ENCODE data around the gene ME3.

The ME3 gene

DNA sequence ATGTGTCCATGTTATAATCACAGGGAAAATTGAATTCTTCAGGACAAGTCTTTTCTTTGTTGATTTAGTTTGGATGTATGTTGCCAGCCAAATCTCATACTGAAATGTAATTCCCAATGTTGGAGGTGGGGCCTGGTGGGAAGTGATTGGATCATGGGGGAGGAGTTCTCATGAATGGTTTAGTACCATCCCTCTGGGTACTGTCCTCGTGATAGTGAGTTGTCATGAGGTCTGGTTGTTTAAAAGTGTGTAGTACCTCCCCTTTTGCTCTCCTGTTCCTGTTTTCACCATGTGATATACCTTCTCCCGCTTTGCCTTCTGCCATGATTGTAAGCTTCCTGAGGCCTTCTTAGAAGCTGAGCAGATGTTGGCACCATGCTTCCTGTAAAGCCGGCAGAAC lies 197.4 kb downstream of the ME3 start:
- Histone ChIP-seq H3K9me3 (ENCODE audit: insufficient read depth, low read depth, low read length) (no peaks in the 10 kb centered on the region), H3K27ac (ENCODE audit: low read length) (no peak overlapping the region), H3K4me1 (ENCODE audit: insufficient read depth, low read length) (peaks cover 4% of the 10 kb centered on the region; the same call in 1 of the 2 replicates)

DNA sequence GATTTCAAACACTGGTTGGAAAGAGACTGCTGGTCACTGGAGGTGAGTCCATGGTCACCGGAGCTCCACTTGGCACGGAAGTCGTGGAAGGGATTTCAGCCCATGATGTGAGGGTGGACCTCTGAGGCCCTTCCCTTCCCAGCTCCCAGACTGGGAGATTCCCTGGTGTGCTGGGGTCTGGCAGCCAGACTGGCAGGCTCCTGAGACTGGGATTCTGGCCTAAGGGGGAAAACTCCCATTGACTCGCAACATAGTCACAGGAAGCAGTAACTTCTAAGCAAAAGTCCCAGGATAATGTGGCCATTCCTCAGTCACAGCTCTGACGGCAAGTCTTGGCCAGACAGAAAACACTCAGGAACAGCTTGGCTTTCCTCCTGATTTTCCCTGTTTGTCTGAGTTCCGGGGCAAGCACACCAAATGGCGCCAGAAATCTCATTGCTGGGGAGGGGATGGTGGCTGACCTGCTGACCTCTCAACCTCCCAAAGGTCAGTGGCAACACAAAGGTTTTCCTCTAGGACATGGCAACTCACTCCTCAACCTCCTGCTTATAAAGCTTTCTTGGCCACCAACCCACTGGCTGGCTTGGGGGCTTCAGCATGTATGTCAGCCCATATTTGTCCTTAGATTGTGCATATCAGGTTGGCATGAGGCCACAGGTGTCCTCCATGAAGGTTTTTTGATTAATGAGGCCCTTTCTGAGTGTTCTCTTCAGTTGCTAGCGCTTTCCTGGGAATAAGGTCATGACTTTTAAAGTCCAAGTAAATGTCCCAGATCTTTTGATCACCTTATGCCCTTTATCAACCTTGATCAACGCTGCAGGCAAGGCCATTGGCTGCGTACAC lies 198.2 kb downstream of the ME3 start:
- no peak overlapping the region for H3K9ac ChIP-seq (ENCODE audit: low read depth, low read length)

More for the DNA sequence above, 197.4 kb downstream of the ME3 start:
- Histone ChIP-seq H3K4me3 (ENCODE audit: low read length) (no peak overlapping the region), H3K27me3 (ENCODE audit: insufficient read depth, low read length) (no peaks in the 10 kb centered on the region), H3K9ac (ENCODE audit: low read depth, low read length) (no peak overlapping the region), H3K36me3 (ENCODE audit: insufficient read depth, low read depth, low read length) (no peaks in the 10 kb centered on the region)

DNA sequence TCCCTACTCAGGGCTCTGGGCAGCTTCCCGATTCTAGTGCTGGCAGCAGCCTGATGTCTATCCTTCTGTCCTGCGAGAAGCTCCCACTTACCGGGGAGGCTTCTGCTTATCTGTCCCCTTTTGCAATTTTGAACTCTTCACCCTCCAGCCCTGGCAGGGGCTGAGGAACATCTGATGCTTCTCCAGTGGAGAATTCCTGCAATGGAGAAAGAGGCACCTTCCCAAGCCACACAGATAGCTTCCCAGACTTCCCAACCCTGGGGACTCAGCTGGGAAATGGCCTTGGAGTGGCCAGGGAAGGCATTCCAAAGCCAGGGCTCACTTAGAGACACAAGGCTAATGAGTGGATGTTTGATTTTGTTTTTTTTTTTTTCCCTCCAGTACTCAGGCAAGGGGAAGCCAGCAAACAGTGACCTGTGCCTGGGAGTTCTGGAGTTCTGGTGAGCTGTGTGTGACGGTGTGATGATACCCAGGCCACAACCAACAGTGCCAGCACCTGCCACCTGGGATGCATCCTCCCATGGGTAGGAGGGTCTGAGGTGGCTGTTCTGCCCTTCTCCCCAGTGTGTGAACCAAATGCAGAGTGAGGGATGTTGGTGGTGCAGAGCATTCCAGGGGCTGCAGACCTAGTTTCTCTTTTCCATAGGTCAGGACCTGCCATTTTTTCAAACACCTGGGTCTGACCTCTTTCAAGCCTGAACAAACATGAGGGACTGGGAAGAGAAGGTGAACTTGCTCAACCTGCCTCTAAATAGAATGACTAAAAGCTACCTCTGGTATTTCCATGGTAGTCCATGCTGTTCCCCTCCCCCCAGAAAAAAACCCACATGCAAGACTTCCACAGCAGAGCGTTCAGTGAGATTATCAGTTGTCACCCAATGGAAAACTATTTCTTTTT lies 202.7 kb downstream of the ME3 start:
- no peaks in the 10 kb centered on the region for H3K27me3 ChIP-seq (ENCODE audit: insufficient read depth, low read length)

More for the DNA sequence above, 198.2 kb downstream of the ME3 start:
- H3K4me3 ChIP-seq (ENCODE audit: low read length) = no peak overlapping the region
- H3K27me3 ChIP-seq (ENCODE audit: insufficient read depth, low read length) = no peaks in the 10 kb centered on the region
- H3K36me3 ChIP-seq (ENCODE audit: insufficient read depth, low read depth, low read length) = no peaks in the 10 kb centered on the region
- H3K4me1 ChIP-seq (ENCODE audit: insufficient read depth, low read length) = peaks cover 4% of the 10 kb centered on the region; the same call in 1 of the 2 replicates
- no peaks in the 10 kb centered on the region for H3K9me3 ChIP-seq (ENCODE audit: insufficient read depth, low read depth, low read length)
- H3K27ac ChIP-seq (ENCODE audit: low read length) = no peak overlapping the region

DNA sequence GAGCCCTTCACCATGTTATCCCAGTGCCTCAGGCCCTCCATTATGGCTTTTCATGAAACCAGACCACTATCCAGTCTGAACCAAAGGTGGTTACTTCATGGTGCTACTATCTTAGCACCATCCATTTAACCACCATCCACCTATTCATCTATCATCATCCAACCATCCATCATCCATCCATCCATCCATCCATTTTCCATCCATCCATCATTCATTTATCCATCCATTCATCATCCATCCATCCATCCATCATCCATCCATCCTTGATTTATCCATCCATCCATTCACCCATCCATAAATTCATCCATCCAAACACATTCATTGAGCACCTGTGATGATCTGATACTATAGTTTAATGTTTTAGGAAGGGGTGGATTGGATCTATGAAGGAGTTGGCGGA lies 204.2 kb downstream of the ME3 start:
- no peak overlapping the region for H3K9ac ChIP-seq (ENCODE audit: low read depth, low read length)
- no peaks in the 10 kb centered on the region for H3K9me3 ChIP-seq (ENCODE audit: insufficient read depth, low read depth, low read length)
- no peaks in the 10 kb centered on the region for H3K4me1 ChIP-seq (ENCODE audit: insufficient read depth, low read length)
- no peaks in the 10 kb centered on the region for H3K27me3 ChIP-seq (ENCODE audit: insufficient read depth, low read length)
- H3K27ac ChIP-seq (ENCODE audit: low read length) = no peak overlapping the region
- no peaks in the 10 kb centered on the region for H3K36me3 ChIP-seq (ENCODE audit: insufficient read depth, low read depth, low read length)
- H3K4me3 ChIP-seq (ENCODE audit: low read length) = no peak overlapping the region

More for the DNA sequence above, 202.7 kb downstream of the ME3 start:
- no peaks in the 10 kb centered on the region for H3K9me3 ChIP-seq (ENCODE audit: insufficient read depth, low read depth, low read length)
- no peak overlapping the region for H3K9ac ChIP-seq (ENCODE audit: low read depth, low read length)
- no peaks in the 10 kb centered on the region for H3K4me1 ChIP-seq (ENCODE audit: insufficient read depth, low read length)
- H3K27ac ChIP-seq (ENCODE audit: low read length) = no peak overlapping the region
- H3K36me3 ChIP-seq (ENCODE audit: insufficient read depth, low read depth, low read length) = no peaks in the 10 kb centered on the region
- no peak overlapping the region for H3K4me3 ChIP-seq (ENCODE audit: low read length)

DNA sequence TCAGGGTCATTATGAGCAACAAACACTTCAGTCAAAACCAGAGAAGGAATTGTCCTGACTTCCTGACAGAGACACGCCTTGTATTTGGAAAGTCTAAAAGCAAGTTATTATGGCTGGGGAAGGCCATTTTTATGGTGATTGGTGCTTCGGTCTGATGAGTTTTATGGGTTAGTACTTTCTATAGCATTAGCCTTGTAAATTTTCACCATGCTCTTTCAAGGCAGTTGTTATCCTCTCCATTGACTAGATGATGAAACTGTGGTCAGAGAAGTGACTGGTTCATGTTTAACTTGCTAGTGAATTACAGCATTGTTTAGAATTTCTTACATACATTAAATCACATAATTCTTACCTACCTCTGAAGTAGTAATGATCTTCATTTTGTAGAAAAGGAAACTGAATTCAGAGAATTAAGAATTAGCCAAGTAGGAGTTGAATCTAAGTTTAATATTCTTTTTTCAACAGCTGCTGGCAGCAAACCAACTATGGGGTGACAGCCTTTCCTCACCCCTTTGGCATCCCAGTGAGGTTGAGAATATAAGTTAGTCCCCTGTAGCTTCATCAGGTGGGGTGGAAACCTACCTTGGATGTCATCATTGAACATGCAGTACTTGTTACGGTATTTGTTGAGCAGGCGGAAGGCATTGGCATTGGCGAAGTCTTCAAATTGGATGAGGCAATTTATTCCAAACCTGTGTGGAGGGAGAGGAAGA lies 207.8 kb downstream of the ME3 start:
- Histone ChIP-seq H3K9ac (ENCODE audit: low read depth, low read length) (no peak overlapping the region), H3K4me1 (ENCODE audit: insufficient read depth, low read length) (no peaks in the 10 kb centered on the region), H3K4me3 (ENCODE audit: low read length) (no peak overlapping the region), H3K36me3 (ENCODE audit: insufficient read depth, low read depth, low read length) (no peaks in the 10 kb centered on the region), H3K27me3 (ENCODE audit: insufficient read depth, low read length) (no peaks in the 10 kb centered on the region), H3K27ac (ENCODE audit: low read length) (no peak overlapping the region), H3K9me3 (ENCODE audit: insufficient read depth, low read depth, low read length) (no peaks in the 10 kb centered on the region)

DNA sequence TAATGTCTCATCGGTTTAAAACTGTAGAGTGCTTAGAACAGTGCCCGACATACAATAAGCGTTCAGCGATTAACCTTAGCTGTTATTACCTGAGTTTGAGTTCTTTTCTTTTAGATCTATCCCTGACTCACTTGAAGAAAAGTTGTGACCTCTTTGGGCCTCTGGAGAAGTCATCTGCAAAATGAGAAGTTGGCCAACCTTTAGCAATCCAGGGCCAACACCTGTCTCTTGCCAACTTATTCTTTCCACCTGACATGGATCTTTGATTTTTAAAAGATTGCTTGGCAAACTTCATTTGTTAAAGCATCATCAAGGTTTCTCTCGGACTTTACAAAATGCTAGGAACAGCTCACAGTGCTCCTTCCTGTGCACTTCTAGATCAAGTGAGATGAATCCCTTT lies 208.5 kb downstream of the ME3 start:
- Histone ChIP-seq H3K27ac (ENCODE audit: low read length) (no peak overlapping the region), H3K9ac (ENCODE audit: low read depth, low read length) (no peak overlapping the region), H3K36me3 (ENCODE audit: insufficient read depth, low read depth, low read length) (no peaks in the 10 kb centered on the region), H3K9me3 (ENCODE audit: insufficient read depth, low read depth, low read length) (no peaks in the 10 kb centered on the region), H3K4me3 (ENCODE audit: low read length) (no peak overlapping the region), H3K4me1 (ENCODE audit: insufficient read depth, low read length) (no peaks in the 10 kb centered on the region), H3K27me3 (ENCODE audit: insufficient read depth, low read length) (no peaks in the 10 kb centered on the region)

DNA sequence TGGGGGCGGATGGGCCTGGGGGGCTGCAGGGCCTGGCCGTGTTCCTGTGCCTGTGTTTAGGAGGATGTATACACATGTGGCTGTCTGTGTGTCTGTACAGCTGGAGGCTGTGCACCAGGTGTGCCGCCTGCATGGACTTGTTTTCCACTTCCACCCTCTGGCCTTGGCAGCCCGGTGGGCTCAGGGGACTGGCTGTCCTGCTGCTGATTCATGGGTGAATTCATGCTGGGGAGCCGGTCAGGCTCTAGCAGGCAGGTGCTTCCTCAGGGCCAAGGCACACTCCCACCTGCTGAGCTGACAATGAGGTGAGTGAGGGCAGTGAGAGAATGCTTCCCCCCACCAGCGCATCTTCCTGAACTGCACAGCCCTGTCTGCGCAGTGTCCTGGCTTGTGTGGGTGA lies 209.3 kb downstream of the ME3 start:
- Histone ChIP-seq H3K27me3 (ENCODE audit: insufficient read depth, low read length) (no peaks in the 10 kb centered on the region), H3K27ac (ENCODE audit: low read length) (no peak overlapping the region), H3K4me1 (ENCODE audit: insufficient read depth, low read length) (no peaks in the 10 kb centered on the region), H3K9me3 (ENCODE audit: insufficient read depth, low read depth, low read length) (no peaks in the 10 kb centered on the region), H3K36me3 (ENCODE audit: insufficient read depth, low read depth, low read length) (no peaks in the 10 kb centered on the region), H3K9ac (ENCODE audit: low read depth, low read length) (no peak overlapping the region), H3K4me3 (ENCODE audit: low read length) (no peak overlapping the region)

DNA sequence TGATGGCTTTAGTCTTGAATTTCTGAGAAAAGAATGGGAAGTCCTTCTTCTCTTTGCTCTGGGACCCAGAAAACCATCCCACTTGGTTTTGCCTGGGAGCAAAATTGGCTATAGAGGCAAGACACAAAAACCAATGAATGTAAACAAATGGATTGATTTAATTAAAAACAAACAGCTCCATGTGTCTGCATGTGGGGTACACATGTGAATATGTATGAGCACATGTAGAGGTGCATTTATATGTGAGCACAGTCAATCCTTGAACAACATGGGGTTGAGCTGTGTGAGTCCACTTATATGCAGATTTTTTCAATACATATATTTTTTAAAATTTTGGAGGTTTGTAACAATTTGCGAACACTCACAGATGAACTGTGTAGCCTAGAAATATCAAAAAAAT lies 210.5 kb downstream of the ME3 start:
- Histone ChIP-seq H3K36me3 (ENCODE audit: insufficient read depth, low read depth, low read length) (no peaks in the 10 kb centered on the region), H3K4me1 (ENCODE audit: insufficient read depth, low read length) (no peaks in the 10 kb centered on the region), H3K27ac (ENCODE audit: low read length) (no peak overlapping the region), H3K4me3 (ENCODE audit: low read length) (no peak overlapping the region), H3K9me3 (ENCODE audit: insufficient read depth, low read depth, low read length) (no peaks in the 10 kb centered on the region), H3K27me3 (ENCODE audit: insufficient read depth, low read length) (no peaks in the 10 kb centered on the region), H3K9ac (ENCODE audit: low read depth, low read length) (no peak overlapping the region)

DNA sequence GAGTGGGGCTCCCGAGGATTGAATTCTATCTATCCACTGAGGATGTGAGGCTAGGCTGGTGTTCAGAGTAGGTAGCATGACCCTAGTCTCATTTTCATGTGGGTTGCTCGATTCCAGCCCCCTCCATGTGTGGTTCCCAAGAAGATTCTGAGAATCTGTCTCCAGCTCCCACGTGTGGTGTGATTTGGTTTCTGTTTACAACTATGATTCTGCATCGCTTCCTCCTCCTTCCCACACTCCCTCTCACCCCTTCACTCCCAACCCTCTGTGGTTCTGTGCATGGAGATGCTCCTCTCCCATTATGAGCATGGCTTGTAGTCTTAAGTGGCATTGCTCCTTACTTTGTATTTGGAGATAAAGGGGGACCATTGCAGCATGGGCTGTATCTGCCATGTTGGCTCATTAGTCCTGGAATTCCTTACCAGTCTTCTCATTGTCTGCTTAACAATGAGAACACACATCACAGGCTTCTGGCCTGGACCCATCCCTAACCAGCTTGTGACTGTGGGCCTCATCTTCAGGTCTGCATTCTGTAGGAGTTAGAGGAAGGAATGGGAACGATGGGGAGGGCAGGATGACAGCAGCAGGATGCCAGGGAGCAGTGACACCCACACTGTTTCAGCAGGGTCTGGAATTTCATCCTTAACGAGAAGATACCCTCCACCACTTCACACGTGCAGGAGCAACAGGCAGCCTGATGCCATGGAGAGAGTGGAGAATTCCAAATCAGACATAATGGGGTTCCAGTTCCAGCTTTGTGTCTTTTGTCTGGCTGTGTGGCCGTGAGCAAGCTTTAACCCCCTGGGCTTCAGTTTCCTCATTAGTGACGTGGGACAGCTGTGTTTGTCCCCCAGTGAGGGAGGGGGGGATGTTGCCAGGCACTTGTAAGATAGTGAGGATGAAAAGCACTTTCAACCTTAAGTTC lies 211.7 kb downstream of the ME3 start:
- Histone ChIP-seq H3K27me3 (ENCODE audit: insufficient read depth, low read length) (no peaks in the 10 kb centered on the region), H3K27ac (ENCODE audit: low read length) (no peak overlapping the region), H3K9me3 (ENCODE audit: insufficient read depth, low read depth, low read length) (no peaks in the 10 kb centered on the region), H3K4me1 (ENCODE audit: insufficient read depth, low read length) (peaks cover 6% of the 10 kb centered on the region), H3K36me3 (ENCODE audit: insufficient read depth, low read depth, low read length) (no peaks in the 10 kb centered on the region), H3K4me3 (ENCODE audit: low read length) (no peak overlapping the region), H3K9ac (ENCODE audit: low read depth, low read length) (no peak overlapping the region)

DNA sequence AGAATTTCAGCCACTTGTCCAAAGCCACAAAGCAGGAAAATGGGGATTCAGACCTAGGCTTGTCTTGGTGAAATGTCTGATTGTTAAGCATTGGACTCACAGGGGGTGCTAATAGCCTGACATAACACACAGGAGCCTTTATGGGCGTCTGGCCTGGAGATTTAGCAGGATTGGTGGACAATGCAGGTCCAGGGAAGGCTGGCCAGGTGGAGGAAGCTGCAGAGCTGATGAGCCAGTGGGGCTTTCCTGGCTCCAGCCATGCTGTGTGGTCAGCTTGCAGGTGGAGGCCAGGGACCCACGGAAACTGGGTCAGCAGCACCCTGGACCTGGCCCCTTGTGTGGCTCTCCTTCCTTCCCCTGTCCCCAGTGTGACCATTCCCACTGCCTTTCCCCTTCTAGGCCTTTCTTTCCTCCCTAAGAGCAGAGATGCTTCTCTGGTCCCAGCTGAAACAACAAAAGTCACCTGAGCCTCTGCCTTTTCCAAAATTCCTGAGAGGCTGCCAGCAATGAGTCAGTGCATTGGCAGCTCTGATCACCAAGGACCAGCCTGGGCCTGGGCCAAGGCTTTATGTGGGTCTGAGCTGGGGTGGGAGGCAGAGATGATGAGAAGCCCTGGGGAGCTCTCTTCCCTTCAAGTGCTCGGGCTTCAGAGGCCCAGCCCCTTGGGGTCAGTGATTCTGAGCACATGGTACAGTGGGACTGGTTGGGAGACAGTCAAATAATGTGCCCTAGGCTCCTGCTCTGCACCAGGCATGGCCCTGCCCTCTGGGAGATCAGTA lies 212.5 kb downstream of the ME3 start:
- H3K27ac ChIP-seq (ENCODE audit: low read length) = no peak overlapping the region

More for the DNA sequence above, 212.5 kb downstream of the ME3 start:
- Histone ChIP-seq H3K27me3 (ENCODE audit: insufficient read depth, low read length) (no peaks in the 10 kb centered on the region), H3K9ac (ENCODE audit: low read depth, low read length) (no peak overlapping the region), H3K36me3 (ENCODE audit: insufficient read depth, low read depth, low read length) (no peaks in the 10 kb centered on the region), H3K4me1 (ENCODE audit: insufficient read depth, low read length) (peaks cover 6% of the 10 kb centered on the region), H3K4me3 (ENCODE audit: low read length) (no peak overlapping the region), H3K9me3 (ENCODE audit: insufficient read depth, low read depth, low read length) (no peaks in the 10 kb centered on the region)
